SU-DHL-6 (cell line): ENCODE data around the gene PLD5.

Experiments
- H2AFZ ChIP-seq: fragments of 200-600 bp; sonication (generic); 2 replicates; pipeline ENCODE4 v1.6.1; 2014; ENCODE audit warnings: low read depth, mild to moderate bottlenecking, moderate library complexity, mixed read lengths, antibody characterized with exemption, low read length; ENCODE audit not compliant: severe bottlenecking
- H3F3A ChIP-seq: fragments of 200-600 bp; shearing (Covaris generic); 2 replicates; pipeline ENCODE4 v1.6.0; 2016; ENCODE audit warnings: antibody characterized with exemption, mild to moderate bottlenecking; ENCODE audit not compliant: insufficient read depth
- H3K27ac ChIP-seq: fragments of 200-600 bp; sonication (generic); 2 replicates; pipeline ENCODE4 v1.5.1; 2016; ENCODE audit warnings: low read depth, mild to moderate bottlenecking, low read length, moderate library complexity, mixed read lengths
- H3K27me3 ChIP-seq: fragments of 200-600 bp; sonication (generic), shearing (Covaris generic); 2 replicates; pipeline ENCODE4 v1.6.0; 2014; ENCODE audit warnings: mild to moderate bottlenecking, low read length
- H3K36me3 ChIP-seq: fragments of 200-600 bp; sonication (generic); 2 replicates; pipeline ENCODE4 v1.6.1; 2014; ENCODE audit warnings: mild to moderate bottlenecking, low read length, mixed read lengths
- H3K4me2 ChIP-seq: fragments of 300-600, 200-600 bp; shearing (Covaris generic), sonication (generic); 2 replicates; pipeline ENCODE4 v1.6.0; 2014; ENCODE audit warnings: low read length, low read depth, mild to moderate bottlenecking; ENCODE audit not compliant: poor library complexity, severe bottlenecking
- H3K4me3 ChIP-seq: fragments of 200-600 bp; sonication (generic); 2 replicates; pipeline ENCODE4 v1.5.1; 2014; ENCODE audit warnings: antibody characterized with exemption, low read length, mild to moderate bottlenecking, mixed read lengths; ENCODE audit not compliant: insufficient read depth, poor library complexity, severe bottlenecking
- H3K79me2 ChIP-seq: fragments of 200-600 bp; sonication (generic); 2 replicates; pipeline ENCODE4 v1.6.1; 2014; ENCODE audit warnings: mild to moderate bottlenecking, low read length, moderate library complexity; ENCODE audit not compliant: insufficient read depth
- H3K9ac ChIP-seq: fragments of 200-600 bp; sonication (generic); 2 replicates; pipeline ENCODE4 v1.7.0; 2014; ENCODE audit warnings: mild to moderate bottlenecking, low read length
- H3K9me2 ChIP-seq: fragments of 200-600 bp; sonication (generic); replicated peaks from 2 replicates; pipeline ENCODE4 v1.6.1; 2014; ENCODE audit warnings: low read length; ENCODE audit not compliant: insufficient read depth
- H3K9me3 ChIP-seq: fragments of 200-600 bp; sonication (generic); 2 replicates; pipeline ENCODE4 v1.6.1; 2014; ENCODE audit warnings: low read length, mixed read lengths; ENCODE audit not compliant: insufficient read depth
- H4K20me1 ChIP-seq: fragments of 200-600 bp; sonication (generic); 2 replicates; pipeline ENCODE4 v1.6.1; 2014; ENCODE audit warnings: low read depth, mild to moderate bottlenecking, antibody characterized with exemption, low read length, moderate library complexity, mixed read lengths
- EZH2phosphoT487 ChIP-seq: fragments of 200-600 bp; sonication (generic), shearing (Covaris generic); conservative IDR thresholded peaks from 2 replicates; pipeline ENCODE4 v1.6.1; 2018; ENCODE audit warnings: mild to moderate bottlenecking, antibody characterized with exemption, low read length, moderate library complexity, mixed read lengths
- TF ChIP-seq, protein P1 (sequence below): fragments of 200-600 bp; sonication (generic); IDR thresholded peaks from one replicate; pipeline ENCODE4 v1.5.1; 2017; ENCODE audit warnings: antibody characterized with exemption, mild to moderate bottlenecking, low read length, moderate library complexity; ENCODE audit not compliant: insufficient read depth, poor library complexity, severe bottlenecking

The PLD5 gene

DNA sequence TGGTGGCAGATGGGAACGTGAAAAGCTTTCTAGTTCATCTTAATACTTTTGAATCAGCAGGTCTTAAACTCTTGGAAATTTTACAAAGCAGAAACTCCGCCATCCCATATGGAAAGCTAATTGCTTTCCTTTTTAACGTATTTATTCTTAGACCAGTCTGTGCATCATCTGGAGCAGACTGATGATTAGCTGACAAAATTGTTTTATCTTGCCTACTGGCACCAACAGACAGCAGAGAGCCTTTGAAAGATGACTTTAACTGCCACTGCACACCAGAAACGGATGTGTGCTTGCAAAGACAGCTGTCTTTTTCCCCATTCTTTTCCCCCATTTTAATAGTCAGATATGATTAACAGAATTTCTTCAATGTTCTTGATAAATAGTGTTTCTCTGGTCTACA lies 97.0 kb downstream of the PLD5 start:
- H2AFZ ChIP-seq = no peak overlapping the region
- H3K9me3 ChIP-seq = no peaks in the 10 kb centered on the region
- TF ChIP-seq EZH2phosphoT487 = no peak
- TF ChIP-seq, protein P1, sequence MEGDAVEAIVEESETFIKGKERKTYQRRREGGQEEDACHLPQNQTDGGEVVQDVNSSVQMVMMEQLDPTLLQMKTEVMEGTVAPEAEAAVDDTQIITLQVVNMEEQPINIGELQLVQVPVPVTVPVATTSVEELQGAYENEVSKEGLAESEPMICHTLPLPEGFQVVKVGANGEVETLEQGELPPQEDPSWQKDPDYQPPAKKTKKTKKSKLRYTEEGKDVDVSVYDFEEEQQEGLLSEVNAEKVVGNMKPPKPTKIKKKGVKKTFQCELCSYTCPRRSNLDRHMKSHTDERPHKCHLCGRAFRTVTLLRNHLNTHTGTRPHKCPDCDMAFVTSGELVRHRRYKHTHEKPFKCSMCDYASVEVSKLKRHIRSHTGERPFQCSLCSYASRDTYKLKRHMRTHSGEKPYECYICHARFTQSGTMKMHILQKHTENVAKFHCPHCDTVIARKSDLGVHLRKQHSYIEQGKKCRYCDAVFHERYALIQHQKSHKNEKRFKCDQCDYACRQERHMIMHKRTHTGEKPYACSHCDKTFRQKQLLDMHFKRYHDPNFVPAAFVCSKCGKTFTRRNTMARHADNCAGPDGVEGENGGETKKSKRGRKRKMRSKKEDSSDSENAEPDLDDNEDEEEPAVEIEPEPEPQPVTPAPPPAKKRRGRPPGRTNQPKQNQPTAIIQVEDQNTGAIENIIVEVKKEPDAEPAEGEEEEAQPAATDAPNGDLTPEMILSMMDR = no peak
- H3K4me3 ChIP-seq = no peak overlapping the region
- H3K27me3 ChIP-seq = no peaks in the 10 kb centered on the region
- no peak overlapping the region for H3K4me2 ChIP-seq
- H3F3A ChIP-seq = no peaks in the 10 kb centered on the region
- H3K27ac ChIP-seq = no peak overlapping the region
- H3K36me3 ChIP-seq = no peaks in the 10 kb centered on the region
- no peaks in the 10 kb centered on the region for H3K79me2 ChIP-seq
- H3K9ac ChIP-seq = no peak overlapping the region
- no peaks in the 10 kb centered on the region for H3K9me2 ChIP-seq
- H4K20me1 ChIP-seq = no peaks in the 10 kb centered on the region

DNA sequence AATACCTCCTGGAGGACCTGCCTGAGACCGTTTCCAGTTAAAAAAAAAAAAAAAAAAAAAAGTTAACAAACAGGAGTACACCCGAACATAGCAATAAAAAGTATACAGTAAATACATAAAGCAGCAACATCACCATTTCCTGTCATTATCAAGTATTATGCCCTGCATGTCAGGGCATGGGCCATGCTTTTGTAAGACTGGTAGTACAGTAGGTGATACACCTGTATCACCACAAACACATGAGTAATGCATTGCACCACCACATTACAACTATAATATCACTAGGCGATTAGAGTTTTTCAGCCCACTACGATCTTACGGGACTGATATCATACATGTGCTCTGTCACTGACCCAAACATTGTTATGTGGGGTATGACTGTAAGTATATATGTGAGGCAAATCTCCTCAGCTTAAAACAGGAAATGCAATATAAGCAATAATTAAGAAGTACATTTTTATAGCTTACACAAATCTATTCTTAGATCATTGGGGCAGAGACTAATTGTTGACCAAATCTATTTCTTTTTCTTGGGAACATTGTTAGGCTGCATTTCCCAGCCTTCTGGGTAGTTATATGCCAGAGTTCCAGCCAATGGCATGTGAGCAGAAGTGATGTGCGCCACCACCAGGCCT lies 98.1 kb downstream of the PLD5 start:
- Histone ChIP-seq H3K36me3 (no peaks in the 10 kb centered on the region), H3K9ac (no peak overlapping the region), H3K27ac (no peak overlapping the region), H2AFZ (no peak overlapping the region), H3K9me2 (no peaks in the 10 kb centered on the region), H3K79me2 (no peaks in the 10 kb centered on the region), H3K9me3 (no peaks in the 10 kb centered on the region), H3K4me2 (no peak overlapping the region), H4K20me1 (no peaks in the 10 kb centered on the region), H3K4me3 (no peak overlapping the region), H3F3A (no peaks in the 10 kb centered on the region), H3K27me3 (no peaks in the 10 kb centered on the region)
- TF ChIP-seq, protein P1 = no peak
- no peak for TF ChIP-seq EZH2phosphoT487

DNA sequence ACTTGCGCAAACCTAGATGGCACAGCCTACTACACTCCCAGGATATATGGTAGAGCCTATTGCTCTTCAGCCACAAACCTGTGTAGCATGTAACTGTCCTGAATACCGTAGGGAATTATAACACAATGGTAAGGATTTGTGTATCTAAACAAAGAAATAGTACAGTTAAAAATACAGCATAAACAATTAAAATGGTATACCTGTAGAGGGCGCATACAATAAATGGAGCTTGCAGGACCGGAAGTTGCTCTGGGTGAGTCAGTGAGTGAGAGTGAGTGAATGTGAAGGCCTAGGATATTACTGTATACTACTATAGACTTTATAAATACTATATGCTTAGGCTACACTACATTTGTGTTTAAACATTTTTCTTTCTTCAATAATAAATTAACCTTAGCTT lies 99.3 kb downstream of the PLD5 start:
- no peaks in the 10 kb centered on the region for H3K36me3 ChIP-seq

More for the DNA sequence above, 99.3 kb downstream of the PLD5 start:
- Histone ChIP-seq H2AFZ (no peak overlapping the region), H4K20me1 (no peaks in the 10 kb centered on the region), H3K27me3 (no peaks in the 10 kb centered on the region), H3K9me3 (no peaks in the 10 kb centered on the region), H3K4me3 (no peak overlapping the region), H3K9ac (no peak overlapping the region), H3K79me2 (no peaks in the 10 kb centered on the region), H3K27ac (no peak overlapping the region), H3K4me2 (no peak overlapping the region), H3F3A (no peaks in the 10 kb centered on the region), H3K9me2 (no peaks in the 10 kb centered on the region)
- no peak for TF ChIP-seq EZH2phosphoT487
- TF ChIP-seq, protein P1 = peak; percentile 10
